Neural progenitor cell (in vitro differentiated cells): ENCODE data around the gene MBOAT7.

Experiments
- CTCF ChIP-seq: fragments of 200-600 bp; sonication (generic); IDR thresholded peaks from 2 replicates; pipeline ENCODE4 v1.5.1; 2017; ENCODE audit warnings: antibody characterized with exemption, mild to moderate bottlenecking
- EZH2 ChIP-seq: fragments of 200-600 bp; sonication (generic); IDR thresholded peaks from 2 replicates; pipeline ENCODE4 v1.6.1; 2017; ENCODE audit warnings: antibody characterized with exemption, mild to moderate bottlenecking, moderate library complexity
- EZH2phosphoT487 ChIP-seq: fragments of 200-600 bp; sonication (generic); IDR thresholded peaks from 2 replicates; pipeline ENCODE4 v1.6.1; 2017; ENCODE audit warnings: antibody characterized with exemption

- TF ChIP-seq CTCF (no peak), EZH2 (no peak), EZH2phosphoT487 (no peak)
These were observed 28.5 kb downstream of the MBOAT7 start for GRCh38 chr19:54160854-54161253.
